SKM-1 treated with dmso at 0.1 percent for 144 hours (cell line): ENCODE results near the gene SMARCA2.

ENCODE experiments used
- DNase-seq: peaks from one replicate; lab custom pipeline; 2025; ENCODE audit not compliant: unreplicated experiment; lab: John Stamatoyannopoulos, UW

The SMARCA2 gene

DNA sequence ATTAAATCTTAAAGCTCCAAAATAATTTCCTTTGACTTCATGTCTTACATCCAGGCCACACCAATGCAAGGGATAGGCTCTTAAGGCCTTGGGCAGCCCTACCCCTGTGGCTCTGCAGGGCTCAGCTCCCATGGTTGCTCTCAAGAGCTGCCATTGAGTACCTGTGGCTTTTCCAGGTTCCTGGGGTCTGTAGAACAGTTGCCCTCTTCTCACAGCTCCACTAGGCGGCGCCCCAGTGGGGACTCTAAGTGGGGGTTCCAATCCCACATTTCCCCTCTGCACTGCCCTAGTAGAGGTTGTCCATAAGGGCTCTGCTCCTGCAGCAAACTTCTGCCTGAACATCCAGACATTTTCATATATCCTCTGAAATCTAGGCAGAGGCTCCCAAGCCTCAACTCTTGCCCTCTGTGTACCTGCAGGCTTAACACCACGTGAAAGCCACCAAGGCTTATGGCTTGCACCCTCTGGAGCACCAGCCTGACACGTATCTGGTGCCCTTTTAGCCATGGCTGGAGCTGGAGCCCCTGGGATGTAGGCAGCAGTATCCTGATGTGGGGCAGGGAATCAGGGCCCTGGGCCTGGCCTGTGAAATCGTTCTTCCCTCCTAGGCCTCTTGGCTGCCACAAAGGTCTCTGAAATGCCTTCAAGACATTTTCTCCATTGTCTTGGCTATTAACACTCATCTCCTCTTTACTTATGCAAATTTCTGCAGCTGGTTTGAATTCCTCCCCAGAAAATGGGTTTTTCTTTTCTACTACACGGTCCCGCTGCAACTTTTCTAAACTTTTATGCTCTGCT, 185.1 kb downstream of the SMARCA2 start:
- no peak for DNase-seq

DNA sequence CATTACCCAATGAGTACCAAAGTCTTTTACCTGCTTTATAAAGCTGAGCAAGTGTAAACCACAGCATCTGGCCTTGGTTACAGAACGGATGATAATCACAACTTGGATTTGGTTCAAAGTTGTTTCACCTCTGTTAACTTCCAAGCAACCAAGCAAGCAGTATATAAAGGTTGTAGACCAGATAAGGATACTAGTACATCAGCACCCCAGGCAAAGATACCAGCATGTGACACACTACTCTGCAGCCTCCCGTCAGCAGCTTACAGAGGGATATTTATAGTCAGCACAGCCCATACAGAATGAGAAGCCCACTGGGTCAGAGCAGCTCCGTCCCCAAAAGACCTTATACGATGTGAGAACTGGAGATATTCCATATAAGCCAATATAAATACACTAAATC, 193.3 kb downstream of the SMARCA2 start:
- no peak for DNase-seq

DNA sequence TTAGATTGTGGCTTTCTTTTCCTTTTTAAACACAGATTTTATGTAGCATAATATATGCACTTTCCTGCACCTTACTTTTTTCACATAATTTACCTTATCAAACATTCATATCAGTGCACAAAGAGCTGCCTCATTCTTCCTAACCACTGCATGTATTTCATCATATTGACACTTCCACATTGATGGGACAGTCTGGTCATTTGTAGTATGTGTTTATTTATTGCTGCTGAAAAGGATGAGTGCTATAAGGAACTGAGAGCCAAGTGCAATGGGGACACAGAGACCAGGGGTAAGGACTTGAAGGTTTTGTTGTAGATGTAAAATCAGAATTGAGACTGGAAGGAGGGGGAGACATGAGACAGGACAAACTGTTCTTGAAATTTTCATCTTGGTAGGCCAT, 193.8 kb downstream of the SMARCA2 start:
- peak; percentile 6 for DNase-seq

DNA sequence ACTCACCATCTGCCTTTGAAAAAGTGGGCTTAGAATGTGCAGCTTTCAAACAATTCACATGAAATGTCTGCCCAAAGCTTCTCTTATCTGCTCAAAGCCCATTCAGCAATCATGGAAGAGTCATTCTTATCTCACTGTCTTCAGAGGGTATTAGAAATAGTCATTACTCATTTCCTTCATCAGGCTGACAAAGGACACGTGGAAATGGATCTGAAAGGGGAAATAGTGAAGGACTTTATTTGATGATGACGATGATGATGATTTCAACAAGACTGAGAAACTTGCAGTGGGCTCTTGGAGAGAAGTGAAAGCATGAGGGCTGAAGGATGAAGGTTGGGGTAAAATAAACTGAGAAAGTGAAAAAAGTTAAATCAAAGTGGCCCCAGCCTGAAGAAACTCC, 194.3 kb downstream of the SMARCA2 start:
- peak; percentile 24 for DNase-seq

DNA sequence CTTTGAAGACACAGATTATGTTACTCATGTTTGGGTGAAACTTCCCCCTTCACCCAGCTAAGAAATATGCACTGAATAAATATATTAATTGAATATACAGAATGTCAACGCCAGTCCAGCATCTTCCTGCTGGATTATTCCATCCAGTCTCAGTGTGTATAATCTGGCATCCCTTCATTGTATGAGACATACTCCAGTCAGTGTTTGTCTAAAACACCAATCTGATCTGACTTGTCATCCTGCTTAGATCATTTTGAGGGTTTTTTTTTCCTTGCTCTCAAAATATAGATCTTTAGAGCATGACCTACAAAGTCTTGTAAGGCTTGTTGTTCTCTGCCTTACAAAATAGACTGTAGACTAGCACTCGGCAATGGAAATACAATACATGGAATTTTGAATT, 195.1 kb downstream of the SMARCA2 start:
- DNase-seq: no peak

DNA sequence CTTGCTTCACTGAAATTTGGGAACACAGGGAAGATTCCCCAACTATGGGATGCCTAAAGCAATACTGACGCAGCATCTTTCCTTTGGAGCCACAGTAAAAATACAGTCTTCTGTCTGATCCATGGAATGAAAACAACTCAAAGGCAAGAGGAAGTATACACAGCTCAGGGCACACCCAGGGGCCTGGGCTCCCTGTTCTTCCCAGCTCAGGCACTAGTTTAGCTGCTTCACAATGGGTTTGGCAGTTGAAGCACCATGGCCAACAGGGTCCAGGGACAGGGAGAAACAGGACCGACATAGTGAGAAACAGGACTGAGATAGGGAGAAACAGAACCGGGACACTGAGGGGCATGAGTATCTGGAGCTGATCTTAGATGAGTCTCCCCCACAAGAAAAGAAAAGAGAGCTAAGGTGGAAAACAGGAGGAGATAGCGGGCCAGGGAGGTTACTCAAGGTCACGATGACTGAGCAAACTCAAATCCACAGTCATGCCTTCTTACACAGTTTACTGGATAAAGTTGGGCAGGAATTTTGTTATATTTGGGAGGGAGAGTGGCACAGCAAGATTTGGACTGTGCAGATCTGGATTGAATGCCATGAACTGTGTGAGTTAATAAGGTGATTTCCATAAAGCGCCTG, 198.8 kb downstream of the SMARCA2 start:
- DNase-seq: no peak

DNA sequence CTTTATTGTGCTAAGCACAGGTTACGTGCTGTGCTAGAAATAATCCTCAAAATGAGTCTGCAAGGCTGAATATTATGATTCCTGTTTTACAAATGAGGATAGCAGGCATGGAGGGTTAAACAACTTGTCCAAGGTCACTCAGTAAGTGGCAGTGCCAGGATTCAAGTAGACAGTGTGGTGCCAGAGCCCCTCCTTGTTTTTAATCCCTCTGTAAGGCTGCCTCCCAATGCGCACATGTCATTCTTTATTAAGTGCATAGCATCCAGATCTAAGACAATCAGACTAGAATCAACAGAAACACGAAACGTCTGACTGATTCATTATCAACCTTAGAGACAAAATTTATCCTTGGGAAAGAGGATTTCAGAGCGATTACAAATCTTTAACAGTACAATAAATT, 199.6 kb downstream of the SMARCA2 start:
- no peak for DNase-seq

DNA sequence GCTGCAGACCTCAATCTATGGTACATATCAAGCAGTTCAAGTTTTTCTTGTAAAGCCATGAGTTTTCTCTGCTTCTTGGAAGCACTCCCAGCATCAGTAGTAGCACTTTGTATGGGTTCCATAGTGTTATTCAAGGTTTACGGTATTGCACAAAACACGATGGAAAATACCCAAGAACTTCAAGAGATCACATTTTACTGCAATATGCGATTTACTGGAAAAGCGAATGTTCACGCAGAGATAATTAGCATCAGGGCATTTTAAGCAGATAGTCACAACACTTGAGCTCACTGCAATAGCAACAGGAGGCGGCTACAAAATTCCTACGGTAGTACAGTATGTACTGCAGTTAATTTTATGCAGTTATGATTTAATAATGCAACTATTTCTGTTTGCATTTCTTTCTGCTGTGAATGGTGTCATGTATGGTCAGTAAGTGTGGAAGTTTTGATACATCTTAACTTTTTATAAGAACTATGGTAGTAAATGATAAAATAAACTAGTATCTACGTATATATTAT, 200.8 kb downstream of the SMARCA2 start:
- DNase-seq: no peak

DNA sequence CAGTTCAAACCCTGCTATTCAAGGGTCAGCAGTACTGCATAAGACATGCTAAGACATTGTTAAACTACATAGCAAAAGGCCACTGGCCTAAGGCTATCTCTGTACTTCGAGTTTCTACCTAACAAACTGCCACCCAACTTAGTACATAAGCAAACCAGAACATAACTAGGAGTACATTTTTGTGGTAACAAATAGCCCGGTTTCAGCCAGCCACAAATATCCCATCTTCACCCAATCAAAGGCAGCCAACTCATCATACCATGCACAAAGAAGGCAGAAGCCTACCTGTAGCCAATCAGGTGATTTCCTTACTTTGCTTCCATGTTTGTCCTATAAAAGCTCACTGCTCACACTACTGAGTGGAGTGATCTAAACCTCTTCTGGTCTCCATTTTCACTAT, 201.4 kb downstream of the SMARCA2 start:
- DNase-seq: no peak

DNA sequence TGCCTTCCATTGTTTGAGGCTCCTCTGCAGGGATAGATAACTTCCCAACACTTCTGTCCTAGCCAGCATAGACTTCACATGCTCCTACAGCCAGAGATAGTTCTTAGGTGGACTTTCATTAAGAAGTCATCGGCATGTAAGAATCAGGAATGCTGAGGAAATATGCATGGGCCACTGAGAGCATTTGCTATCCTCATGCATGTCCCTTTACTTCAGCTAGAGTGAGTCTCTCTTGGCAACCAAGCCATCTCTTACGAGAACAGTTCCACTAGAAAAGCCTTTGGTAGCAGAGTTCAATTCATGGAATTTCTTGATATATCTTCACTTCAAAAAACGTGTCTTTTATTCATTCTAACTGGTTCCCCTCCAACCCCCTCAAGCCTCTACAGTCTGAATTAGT, 202.4 kb downstream of the SMARCA2 start:
- no peak for DNase-seq

DNA sequence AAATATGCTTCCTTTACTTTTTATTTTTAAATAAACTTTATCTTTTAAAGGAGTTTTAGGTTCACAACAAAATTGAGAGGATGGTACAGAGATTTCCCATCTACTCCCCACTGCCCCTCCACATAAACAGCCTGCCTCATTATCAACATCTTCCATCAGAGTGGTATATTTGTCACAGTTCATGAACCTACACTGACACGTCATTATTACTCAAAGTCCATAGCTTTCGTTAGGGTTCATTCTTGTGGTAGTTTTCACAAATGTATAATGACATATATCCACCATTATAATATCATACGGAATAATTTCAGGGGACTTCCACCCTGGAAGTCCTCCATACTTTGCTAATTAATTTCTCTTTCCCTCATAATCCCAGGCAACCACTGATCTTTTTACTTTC, 204.9 kb downstream of the SMARCA2 start:
- DNase-seq: no peak

DNA sequence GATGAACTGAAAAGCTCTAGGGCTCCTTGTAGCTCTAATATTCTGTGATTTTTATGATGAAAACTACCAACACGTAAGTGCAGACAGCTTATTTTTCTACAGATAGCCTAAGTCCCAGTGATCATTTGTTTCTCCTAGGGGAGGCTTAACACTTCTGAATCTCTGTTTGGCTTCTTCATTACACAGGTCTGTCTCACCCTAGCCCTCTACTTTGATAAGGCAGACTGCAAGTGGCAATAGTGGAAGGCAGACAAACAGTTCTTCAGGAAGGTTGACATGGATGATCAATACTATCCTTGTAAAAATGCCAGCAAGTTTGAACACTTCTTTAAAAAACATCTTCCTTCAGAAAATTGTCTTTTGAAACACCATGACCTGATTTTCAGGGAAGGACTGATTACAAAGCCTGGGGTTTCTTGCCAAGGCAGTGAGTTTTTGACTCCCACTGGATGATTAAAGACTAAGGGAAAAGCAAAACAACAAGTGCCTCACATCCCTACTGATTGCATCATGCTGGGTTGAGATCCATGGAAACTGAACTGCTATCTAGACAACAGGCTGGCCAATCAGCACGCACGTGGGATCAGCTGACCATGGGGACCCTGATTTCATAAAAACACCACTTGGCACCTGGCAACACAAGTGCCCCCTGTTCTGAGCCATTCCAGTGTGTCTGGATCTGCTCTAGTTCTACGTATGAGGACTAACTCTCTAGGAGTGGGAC, 212.2 kb downstream of the SMARCA2 start:
- no peak for DNase-seq

DNA sequence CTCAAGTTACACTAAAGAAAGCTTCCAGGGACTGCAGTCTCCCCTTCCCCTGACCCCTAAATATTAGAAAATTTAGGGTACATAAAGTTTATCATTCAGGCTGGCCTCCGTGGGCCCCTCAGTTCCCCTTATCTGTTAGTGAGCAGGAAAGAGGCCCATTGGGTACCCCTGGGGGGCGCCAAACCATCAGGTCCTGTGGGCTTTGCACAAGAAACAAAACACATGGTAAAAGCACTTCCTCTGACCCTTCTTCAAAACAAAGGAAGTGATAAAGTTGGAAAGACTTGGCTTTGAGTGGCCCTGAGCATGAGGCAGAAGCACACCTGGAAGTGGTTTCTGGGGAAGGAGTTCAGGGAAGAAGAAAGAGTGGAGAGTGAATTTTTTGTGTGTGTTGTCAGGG, 213.0 kb downstream of the SMARCA2 start:
- peak; percentile 80 for DNase-seq

DNA sequence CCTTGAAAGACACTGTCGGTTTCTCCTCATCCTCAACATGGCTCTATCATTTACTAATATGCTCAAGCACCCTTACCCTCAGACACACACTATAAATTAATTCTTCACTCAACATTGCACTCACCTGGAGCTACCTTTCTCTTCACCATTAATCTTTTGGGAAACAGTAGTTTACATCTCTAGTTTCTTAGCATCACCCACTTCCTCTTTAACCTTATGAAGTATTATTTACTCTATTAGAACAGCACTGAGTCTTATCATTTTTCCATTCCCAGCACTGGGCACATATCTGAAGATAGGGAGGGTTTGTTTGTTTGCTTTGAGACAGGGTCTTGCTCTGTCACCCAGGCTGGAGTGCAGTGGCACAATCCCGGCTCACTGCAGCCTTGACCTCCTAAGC, 213.5 kb downstream of the SMARCA2 start:
- no peak for DNase-seq

DNA sequence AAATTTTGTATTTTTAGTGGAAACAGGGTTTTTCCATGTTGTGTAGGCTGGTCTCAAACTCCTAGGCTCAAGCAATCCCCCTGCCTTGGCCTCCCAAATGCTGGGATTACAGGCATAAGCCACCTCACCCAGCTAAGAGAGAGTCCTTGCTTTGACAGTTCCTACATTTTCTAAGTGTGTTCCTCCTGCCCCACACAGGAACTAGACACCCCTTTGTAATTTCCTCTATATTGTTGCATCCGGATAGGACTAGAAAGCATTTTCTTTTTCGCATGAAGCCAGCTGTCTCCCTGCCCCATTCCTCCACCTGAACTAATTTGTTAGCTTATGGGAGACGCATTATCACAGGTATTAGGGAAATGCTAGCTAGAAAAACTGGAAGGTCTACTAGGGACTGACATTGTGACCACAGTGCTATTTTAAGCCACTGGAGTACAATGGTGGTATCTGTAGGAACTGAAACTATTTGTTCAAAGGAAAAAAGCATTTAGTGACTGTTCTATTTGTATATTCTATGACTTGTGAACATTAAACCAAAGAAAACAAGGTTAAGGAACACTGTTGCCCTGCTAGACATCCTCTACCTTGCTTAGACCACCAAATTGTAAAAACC, 214.1 kb downstream of the SMARCA2 start:
- DNase-seq: peak; percentile 48

DNA sequence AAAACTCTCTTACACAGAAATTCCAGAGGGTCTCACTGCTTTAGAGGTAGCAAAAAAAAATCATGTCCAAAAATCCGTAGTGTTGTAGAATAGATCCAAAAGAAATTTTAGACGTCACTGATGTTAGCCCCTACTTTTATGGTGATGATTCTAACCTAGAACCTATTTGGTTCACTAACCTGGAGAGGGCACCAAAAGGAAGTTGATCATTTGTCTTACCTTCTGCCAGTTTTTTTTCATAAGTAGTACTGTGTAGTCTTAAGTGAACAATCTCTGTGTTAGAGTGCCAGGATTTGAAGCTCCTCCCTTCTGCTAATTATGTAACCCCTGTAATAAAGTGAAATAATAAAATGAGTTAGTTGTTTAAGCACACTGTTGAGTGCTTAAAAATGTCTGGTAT, 215.2 kb downstream of the SMARCA2 start:
- no peak for DNase-seq

DNA sequence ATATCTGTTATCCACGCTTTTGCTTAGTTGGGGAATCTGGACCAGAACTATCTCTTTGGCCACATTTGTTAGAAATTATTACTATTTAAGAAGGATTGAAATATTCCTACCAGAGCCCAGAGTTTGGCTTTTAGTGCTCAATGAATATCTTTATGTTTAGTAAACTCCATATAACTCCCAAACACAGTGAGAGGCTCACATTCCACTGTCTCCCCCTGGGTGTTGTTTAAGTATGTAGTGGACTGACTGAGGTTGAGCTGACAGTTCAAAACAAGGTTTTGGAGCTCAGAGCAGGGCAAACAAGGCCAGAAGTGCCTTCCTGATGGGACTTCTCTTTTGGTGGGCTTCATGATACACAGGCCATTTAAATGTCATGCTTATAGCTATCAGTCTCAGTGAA, 216.0 kb downstream of the SMARCA2 start:
- no peak for DNase-seq

DNA sequence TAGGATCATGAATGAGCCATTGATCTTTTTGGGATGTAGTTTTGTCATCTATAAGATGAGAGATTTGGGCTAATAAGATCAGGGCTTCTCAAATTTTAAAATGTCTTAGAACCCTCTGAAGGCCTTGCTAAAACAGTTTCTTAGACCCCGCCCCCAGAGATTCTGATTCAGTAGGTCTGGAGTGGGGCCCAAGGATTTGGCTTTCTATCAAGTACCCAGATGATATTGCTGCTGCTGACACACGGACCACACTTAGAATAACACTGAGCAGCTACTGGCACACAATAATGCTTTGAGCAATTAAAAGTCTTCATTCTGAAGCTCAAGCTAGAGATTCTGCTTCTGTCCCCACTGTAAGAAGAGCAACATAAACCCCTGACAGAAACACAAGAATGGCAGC, 216.7 kb downstream of the SMARCA2 start:
- DNase-seq: no peak

DNA sequence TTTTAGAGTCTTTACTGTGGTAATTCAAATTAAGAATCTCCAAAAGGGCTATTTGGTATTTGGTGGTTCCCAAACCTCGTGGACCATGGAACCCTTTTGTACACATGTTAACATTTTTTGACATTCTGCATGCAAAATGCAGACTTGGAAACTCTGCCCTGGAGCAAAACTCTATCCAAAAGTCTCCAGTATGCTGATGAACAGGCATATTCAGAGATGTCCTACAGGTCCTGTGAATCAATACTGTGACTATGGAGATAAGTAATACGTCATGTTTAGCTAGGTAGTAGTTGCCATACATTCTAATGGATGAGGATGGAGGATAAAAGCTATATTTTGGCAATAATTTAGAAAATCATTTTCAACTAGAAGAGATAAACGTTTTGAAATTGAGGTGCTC, 218.1 kb downstream of the SMARCA2 start:
- no peak for DNase-seq

DNA sequence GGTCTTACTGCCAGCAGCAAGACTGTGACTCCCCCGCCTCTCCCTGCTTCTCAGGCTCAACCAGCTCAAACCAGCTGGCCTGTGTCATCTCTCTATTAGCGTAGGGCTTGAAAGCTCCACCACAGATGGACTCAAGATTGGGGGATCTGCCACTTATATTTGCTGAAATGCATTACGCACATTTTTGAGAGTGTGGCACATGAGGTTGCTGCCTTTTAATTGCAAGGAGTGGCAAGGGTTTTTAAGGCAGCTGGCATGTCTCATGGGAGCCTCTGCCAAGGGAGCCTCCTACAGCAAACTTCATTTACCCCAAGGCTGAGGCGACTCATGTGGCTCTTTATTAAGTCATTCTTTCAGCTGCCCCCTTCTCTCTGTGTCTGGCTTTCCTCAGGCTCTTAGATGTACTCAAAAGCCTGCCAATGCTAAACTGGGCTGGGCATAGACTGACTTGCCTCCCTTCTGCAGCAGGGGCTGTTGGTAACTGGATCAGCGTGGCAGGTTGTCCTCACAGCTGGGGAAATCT, 219.3 kb downstream of the SMARCA2 start:
- no peak for DNase-seq

DNA sequence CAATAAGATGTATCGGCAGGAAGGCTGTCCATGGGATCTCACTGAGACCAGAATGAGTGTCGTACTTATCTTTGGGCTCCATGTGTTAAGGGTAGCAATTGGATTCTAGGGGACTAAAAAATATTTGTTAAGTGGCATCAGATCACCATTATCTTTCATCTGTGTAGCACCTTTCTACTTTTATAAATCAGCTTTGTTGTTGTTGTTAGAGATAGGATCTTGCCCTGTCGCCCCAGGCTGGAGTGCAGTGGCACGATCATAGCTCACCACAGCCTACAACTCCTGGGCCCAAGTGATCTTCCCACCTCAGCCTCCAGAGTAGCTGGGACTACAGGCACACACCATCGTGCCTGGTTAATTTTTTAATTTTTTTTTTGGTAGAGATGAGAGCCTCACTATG, 220.5 kb downstream of the SMARCA2 start:
- no peak for DNase-seq
